AG09319 (cell line): Measurements from ENCODE around the gene RBMS1.

Experiments
- DNase-seq: peaks from one replicate; pipeline ENCODE4 v3.0.0-alpha.2; 2010; ENCODE audit warnings: low read depth; ENCODE audit errors: extremely low read depth
- TF ChIP-seq, protein P1 (sequence below): IDR thresholded peaks from 2 replicates; pipeline ENCODE4 v1.5.1; 2011; ENCODE audit warnings: low read depth, mild to moderate bottlenecking, inconsistent platforms, low read length, moderate library complexity

The RBMS1 gene

DNA sequence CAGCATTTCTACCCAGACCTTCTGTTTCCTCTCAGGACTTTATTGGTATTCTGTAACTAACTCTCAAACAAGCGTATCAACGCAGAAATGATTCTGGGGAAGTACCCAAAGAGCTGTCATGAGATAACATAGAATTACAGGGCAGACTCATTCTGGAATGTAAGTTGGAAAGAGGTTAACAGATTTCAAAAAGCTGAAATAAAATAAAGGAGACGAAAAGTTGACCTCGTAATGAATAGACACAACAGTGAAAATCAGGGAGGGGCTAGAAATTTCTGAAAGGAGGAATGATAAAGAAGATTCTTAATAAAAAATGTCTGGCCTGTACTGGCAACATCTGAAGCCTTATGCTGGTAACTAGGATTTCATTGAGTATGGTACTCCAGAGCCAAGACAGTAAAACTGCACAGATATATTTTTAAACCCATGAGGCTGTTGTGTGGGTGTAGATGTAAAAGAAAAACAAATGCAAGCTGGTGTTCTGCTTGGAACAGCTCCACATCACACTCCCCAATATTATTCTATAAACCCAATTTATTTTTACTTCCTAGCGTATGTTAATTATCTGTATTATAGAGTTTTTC lies 23.9 kb downstream of the RBMS1 start:
- TF ChIP-seq, protein P1, sequence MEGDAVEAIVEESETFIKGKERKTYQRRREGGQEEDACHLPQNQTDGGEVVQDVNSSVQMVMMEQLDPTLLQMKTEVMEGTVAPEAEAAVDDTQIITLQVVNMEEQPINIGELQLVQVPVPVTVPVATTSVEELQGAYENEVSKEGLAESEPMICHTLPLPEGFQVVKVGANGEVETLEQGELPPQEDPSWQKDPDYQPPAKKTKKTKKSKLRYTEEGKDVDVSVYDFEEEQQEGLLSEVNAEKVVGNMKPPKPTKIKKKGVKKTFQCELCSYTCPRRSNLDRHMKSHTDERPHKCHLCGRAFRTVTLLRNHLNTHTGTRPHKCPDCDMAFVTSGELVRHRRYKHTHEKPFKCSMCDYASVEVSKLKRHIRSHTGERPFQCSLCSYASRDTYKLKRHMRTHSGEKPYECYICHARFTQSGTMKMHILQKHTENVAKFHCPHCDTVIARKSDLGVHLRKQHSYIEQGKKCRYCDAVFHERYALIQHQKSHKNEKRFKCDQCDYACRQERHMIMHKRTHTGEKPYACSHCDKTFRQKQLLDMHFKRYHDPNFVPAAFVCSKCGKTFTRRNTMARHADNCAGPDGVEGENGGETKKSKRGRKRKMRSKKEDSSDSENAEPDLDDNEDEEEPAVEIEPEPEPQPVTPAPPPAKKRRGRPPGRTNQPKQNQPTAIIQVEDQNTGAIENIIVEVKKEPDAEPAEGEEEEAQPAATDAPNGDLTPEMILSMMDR: no peak
- DNase-seq: no peak

- no peak for DNase-seq
- TF ChIP-seq, protein P1: no peak
These were observed 24.4 kb downstream of the RBMS1 start for GRCh38 chr2:160469164-160469563.

DNA sequence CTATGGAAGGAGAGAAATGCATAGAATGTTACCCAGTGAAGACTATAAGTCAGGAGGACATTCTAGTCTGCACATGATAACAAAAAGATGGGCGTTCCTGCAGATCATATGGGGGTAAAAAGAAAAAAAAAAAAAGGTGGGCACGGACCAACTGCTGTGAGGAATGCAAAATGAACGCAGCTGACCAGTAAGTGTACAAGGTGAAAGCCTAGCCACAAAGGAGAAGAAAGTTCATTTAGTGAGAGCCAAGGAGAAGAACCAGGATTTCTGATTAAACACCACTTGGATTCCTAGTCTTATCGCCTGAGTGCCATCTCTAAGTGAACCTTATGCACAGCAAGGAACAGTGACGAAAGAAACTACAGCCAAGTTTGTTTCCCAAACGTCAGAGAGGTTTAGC lies 26.5 kb downstream of the RBMS1 start:
- TF ChIP-seq, protein P1: no peak
- DNase-seq: no peak

DNA sequence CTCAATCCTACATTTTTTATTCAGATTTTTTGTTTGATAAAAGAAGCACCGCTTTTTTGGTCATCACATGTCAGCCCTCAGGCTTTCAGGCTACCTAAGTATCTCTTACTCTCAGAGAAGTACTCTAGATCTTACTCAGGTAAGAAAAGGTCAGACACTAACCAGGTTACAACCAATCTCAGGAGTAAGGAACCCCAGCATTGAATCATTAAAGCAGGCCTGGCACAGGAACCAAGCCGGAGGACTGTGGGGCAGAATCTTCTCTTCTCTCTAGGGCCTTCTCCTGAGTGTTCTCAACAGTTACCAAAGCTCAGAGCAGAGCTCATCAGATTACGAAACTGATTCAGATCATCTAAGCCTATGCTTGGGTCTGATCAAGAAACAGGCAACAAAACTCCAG lies 28.2 kb downstream of the RBMS1 start:
- DNase-seq: no peak
- TF ChIP-seq, protein P1: no peak

GRCh38 chr2:160465002-160465401 lies 28.6 kb downstream of the RBMS1 start:
- no peak for DNase-seq
- TF ChIP-seq, protein P1: no peak

DNA sequence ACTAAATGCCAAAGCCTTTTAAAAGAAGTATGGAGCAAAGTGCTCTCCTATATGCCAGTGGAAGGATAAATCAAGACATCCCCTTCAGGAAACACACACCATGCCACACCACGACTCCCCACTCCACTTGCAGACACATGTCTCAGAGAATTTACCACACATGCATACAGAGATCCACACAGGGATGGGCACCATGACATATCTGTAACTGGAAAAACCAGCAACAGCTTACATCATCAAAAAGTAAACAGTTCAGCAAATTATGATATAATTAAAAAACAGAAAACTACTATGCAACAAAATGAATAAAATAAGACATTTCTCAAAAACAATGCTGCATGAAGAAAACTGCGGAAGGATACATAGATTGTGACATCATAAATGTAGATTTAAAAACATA lies 29.6 kb downstream of the RBMS1 start:
- TF ChIP-seq, protein P1: no peak
- no peak for DNase-seq

DNA sequence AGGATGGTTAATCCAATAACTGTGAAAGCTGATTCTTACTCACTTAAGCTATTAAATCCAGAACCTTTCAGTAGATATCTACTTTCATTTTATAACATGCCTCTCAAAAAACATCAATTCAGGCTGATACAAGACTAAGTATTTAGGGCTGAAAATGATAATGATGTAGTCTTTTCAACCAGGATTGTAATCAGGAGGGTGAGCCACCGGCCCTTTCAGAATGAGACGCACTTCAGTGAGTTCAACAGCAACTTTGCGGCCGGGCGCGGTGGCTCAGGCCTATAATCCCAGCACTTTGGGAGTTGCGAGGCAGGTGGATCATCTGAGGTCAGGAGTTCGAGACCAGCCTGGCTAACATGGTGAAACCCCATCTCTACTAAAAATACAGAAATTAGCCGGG lies 30.4 kb downstream of the RBMS1 start:
- no peak for DNase-seq
- TF ChIP-seq, protein P1: no peak
